Measurements from ENCODE around the gene TEP1.
"Not testable (repeated sequence)": the region's sequence is repeated elsewhere in the genome, so short reads cannot be mapped to it uniquely, and the experiment has no call there.

TEP1 gene

GRCh38 chr14:20341032-20341431, 72.3 kb downstream of the TEP1 start:
- DNase-seq (ENCODE audit: low read depth): not testable (repeated sequence)

DNA sequence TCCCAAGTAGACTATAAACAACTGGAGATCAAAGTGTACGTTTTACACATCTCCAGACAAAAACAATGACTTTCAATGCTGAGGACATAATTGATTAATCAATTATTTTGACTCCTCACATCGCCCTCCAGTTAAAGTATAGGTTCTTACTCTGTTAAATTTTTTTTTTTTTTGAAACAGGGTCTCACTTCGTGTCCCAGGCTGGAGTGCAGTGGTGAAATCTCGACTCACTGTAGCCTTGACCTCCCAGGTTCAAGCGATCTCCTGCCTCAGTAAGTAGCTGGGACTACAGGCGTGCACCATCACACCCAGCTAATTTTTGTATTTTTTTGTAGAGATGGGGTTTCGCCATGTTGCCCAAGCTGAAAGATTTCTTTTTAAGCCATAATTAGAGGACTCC, 79.3 kb downstream of the TEP1 start:
- DNase-seq (ENCODE audit: low read depth): no peak

DNA sequence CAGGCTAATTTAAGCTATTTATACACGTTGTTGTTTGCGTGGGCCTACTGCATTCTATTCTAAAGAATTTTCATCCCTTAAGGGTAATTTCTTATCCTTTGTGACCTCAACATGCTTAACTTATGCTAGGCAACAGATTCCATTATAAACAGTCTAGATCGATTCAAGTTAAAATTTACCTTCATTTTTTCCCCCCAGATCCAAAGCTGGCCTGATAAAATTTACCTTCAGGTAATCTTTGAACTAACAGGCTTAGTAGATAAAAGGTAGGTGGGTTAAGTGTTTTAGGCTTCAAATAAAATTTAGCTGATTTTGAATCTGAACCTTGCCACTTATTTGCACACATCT, 79.8 kb downstream of the TEP1 start:
- no peak for DNase-seq (ENCODE audit: low read depth)

DNA sequence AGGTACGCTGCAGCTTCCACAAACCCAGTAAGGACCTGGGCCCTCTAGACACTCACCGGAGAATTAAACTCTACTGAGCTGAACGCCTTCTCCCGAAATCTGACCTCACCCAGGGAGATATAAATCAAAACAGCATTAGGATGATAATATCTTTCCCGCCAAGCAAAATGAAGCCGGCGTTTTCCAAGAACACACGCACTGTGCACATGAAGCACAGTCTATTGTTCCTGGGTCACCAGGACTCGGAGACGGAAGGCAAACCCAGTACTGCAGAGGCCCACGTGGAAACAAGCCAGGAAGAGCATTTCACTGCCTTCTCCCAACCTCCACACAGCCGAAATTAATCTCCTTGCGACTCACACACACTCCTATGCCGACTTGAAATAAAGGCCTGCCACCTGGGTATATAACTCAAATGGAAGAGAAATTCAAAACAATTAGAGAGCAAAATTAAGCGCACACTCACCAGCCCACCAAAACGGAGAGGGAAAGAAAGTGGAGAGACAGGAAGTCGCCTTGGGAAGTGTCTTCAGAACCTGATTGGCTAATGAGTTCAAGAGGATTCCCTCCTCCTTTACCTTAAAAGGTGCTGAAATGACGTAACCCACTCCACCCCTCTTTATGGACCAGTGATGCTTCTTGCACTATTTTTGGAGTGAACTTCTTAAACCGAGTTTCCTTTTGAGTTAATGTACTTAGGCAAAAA, 80.4 kb downstream of the TEP1 start, which contains the start of gene CCNB1IP1:
Gene CCNB1IP1, minus strand, starts transcription at position 492 of the 706 bp plus-strand sequence. CDS start 16,756 bp downstream, outside the sequence.
- peak; percentile 95 for DNase-seq (ENCODE audit: low read depth)

DNA sequence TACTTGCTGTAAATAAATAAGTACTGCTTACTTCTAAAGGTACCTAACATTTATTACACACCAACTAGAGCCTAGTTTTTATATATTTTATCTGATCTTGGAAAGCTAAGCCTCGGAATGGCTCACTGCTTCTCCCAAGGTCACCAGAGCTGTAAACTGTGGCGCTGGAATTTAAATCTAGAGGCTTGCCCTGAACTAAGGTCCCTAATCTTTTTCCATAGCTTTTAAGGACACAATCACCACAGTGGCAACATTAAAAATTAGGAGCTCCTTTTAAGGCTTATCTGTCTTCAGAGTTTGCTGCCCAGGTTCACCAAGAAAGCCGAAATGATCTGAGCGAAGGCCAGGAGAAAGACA, 80.9 kb downstream of the TEP1 start:
- peak; percentile 35 for DNase-seq (ENCODE audit: low read depth)

DNA sequence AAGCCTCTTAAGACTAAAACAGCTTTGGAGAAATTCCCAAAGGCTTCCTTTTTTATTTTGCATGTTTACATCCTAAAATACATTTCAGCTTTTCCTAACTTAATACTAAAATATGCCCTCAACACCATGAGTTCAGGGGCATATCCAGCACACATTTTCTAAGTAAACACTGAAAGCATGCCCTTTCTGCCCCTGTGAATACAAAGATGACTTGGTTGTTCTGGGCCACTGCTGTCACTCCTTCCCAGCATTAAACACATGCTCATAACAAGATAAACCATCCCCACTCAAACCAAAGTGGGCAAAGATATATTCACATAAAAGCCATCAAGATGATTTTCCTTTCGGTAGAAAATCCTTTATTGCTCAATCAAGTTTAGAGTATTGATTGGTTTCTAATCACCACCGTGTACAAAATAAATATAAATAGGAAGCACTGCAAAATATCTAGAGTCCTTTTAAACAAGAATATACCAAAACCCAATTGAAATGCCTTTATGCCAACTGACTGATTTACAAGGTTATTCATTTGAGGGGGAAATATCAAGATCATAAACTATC, 82.2 kb downstream of the TEP1 start:
- no peak for DNase-seq (ENCODE audit: low read depth)

DNA sequence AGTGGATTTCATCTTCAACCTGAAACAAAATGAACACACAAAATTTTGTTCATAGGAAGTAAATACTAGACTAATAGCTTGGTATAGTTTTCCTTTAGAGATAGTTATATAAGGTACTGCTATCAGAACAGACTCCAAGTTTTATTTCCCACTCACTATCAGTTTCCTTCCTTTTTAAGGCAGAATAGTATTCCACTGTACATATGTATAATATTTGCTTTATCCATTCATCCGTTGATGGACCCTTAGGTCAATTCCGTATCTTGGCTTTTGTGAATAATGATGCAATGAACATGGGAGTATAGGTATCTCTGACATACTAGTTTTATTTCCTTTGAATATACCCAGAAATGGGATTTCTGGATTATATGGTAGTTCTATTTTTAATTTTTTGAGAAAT, 83.9 kb downstream of the TEP1 start:
- no peak for DNase-seq (ENCODE audit: low read depth)

- DNase-seq (ENCODE audit: low read depth): no peak
Observed at GRCh38 chr14:20328705-20329104, 84.6 kb downstream of the TEP1 start.

- peak; percentile 73 for DNase-seq (ENCODE audit: low read depth)
Observed at GRCh38 chr14:20327005-20327869, 86.1 kb downstream of the TEP1 start.

GRCh38 chr14:20317720-20318119, 95.6 kb downstream of the TEP1 start:
- no peak for DNase-seq (ENCODE audit: low read depth)

Data from EH (cell line).